ENCODE measurements around the gene ACAP2.
"Not testable (repeated sequence)": the region's sequence is repeated elsewhere in the genome, so short reads cannot be mapped to it uniquely, and the experiment has no call there.

ACAP2 gene

DNA sequence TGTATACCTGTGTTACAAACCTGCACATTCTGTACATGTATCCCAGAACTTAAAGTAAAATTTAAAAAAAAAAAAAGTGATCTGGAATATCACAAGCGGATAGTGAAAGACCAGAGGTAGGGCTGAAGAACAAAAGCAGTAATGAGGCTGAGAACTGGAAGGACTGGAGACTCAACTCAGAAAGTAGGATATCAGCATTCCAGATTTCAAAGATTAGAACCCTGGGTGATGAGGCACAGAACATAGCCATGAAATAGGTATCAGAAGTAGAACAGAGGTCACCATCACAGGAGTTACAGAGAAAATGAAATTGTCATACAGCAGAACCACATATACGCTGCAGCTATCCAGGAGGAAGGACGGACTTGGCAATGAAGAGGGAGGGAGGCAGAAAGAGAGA lies 56.1 kb downstream of the ACAP2 start:
- DNase-seq, result no peak

DNA sequence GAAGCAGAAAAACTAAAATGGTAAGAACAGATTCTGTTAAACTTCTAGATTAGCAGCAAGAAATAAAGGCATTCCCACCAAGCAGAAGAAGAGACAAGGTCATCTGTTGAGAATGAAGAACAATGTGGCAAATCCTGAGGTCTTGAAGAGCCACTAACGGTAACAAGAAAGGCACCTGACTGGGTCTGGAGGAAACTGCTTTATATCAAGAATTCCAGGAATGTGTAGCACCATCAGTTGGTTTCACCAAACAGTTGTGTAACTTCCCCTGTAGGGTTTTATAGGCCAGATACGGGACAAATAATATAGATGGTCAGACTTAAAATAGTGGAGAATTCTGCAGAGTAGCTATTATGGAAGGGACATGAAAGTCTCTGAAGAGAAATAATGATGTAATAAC lies 57.3 kb downstream of the ACAP2 start:
- no peak for DNase-seq

DNA sequence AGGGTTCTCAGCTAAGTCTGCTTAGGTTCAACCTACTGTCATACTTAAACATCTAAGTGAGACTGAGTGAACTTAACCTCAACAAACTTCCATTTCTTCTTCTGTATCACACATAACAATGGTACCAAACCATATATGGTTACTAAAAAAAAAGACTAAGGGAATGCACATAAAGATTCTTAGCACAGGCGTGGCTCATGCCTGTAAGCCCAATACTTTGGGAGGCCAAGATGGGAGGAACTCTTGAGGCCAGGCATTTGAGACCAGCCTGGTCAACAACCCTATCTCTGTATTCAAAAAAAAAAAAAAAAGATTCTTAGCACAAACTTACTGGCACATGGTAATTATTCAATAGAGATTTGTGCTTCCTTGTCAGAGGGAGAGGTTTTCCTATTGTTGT lies 57.9 kb downstream of the ACAP2 start:
- DNase-seq, result no peak

DNA sequence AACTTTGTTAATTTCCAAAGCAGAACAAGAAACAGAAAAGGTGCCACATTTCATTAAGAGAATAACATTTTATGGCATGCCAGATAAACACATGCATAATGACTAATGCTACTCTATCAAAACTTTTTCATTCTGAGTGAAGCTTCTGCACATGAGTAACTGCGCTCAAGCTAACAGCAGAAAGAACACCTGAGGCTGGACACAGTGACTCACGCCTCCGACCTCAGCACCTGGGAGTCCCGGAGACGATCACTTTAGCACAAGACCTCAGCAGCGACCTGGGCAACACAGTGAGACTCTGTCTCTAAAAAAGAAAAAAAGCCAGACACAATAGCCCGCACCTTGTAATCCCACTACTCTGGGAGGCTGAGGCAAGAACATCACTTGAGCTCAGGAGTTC lies 70.6 kb downstream of the ACAP2 start:
- DNase-seq, result no peak

DNA sequence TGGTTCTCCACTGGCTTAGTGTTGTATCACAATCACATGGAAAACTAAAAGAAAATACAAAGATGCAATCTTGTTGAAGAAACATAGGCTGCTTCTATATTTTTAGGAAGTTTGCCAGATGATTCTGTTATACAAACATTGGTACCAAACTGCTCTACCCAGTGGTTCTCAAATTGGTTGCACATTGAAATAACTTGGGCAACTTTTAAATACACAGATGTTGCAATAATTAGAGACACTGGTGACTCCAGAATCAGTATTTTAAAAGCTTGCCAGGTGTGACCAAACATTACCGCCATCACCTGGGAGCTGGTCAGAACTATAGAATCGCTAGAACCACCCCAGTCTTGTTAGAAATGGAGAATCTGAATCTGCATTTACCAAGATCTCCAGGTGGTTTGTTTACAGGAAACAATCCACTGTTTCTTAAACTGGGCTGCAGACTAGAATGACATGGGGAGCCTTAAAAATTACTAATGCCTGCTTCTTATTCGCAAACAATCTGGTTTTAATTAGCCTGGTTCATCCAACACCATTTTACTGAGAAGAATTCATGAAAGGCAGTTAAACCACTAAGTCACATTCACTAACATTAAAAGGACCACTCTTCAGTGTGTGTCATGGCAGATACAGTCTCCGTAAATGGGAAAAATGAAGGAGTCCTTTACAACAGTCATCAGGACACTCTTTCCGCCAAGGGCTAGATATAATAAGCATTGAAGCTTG lies 76.5 kb downstream of the ACAP2 start:
- DNase-seq, result no peak

DNA sequence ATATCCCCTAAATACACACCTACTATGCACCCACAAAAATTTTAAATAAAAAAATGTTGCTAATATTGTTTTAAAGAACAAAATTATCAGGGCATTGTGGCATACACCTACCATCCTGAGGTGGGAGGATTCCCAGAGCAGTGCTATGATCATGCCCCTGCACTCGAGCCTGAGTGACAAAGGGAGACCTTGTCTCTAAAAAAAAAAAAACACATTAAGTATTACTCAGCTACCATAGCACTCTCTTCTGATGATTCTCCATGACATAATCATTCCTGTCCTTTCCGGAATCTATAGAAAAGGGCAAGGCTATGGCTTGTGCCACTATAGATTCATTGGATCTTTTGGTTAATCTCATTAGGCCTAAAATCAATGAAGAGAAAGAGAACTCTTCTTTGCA lies 77.4 kb downstream of the ACAP2 start:
- no peak for DNase-seq

DNA sequence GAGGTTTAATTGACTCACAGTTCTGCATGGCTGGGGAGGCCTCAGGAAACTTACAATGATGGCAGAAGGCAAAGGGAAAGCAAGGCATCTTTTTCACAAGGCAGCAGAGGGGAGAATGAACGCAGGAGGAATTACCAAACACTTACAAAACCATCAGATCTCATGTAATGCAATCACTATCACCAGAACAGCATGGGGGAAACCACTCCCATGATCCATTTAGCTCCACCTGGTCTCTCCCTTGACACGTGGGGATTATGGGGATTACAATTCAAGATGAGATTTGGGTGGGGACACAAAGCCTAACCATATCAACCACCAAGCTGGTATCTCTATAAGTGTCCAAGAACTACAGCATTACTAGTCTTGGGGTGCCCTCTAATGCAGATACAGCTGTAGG lies 85.0 kb downstream of the ACAP2 start:
- not testable (repeated sequence) for DNase-seq

DNA sequence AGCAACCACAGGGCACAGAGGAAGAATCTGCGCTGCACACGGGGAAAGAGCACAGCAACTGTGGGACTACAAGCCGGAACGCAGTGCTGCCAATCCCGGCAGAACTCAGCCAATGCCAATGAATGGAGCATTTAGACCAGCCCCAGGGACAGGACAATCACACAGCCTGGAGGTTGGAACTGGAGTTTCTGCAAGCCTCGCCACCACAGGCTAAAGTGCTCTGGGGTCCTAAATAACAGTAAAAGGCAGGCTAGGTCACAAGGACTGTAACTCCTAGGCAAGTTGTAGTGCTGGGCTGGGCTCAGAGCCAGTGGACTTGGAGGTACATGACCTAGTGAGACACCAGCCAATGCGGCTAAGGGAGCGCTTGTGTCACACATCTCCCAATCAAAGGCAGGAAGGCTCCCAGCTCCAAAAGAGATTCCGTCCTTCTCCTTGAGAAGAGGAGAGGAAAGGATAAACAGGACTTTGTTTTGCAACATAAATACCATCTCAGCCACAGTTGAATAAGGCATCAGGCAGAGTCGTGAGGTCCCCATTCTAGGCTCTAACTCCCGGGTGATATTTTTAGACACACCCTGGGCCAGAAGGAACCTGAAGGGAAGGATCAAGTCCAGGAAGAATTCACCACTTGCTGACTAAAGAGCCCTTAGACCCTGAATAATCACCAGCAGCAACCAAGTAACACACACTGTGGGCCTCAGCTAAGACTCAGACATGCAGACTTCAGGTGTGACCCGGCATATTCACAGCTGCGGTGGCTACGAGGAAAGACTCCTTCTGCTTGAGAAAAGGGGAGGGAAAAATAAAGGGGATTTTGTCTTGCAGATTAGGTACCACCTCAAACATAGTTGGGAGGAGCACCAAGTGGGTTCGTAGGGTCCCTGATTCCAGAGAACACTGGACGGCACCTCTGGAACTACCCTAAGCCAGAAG lies 86.4 kb downstream of the ACAP2 start:
- no peak for DNase-seq

DNA sequence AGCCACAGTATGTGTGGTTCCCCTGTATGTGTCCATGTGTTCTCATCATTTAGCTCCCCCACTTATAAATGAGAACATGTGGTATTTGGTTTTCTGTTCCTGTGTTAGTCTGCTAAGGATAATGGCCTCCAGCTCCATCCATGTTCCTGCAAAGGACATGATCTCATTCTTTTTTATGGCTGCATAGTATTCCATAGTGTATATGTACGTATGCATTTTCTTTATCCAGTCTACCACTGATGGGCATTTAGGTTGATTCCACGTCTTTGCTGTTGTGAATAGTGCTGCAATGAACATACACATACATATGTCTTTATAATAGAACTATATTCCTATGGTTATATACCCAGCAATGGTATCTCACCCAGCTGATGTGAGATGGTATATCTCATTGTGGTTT lies 88.8 kb downstream of the ACAP2 start:
- not testable (repeated sequence) for DNase-seq

DNA sequence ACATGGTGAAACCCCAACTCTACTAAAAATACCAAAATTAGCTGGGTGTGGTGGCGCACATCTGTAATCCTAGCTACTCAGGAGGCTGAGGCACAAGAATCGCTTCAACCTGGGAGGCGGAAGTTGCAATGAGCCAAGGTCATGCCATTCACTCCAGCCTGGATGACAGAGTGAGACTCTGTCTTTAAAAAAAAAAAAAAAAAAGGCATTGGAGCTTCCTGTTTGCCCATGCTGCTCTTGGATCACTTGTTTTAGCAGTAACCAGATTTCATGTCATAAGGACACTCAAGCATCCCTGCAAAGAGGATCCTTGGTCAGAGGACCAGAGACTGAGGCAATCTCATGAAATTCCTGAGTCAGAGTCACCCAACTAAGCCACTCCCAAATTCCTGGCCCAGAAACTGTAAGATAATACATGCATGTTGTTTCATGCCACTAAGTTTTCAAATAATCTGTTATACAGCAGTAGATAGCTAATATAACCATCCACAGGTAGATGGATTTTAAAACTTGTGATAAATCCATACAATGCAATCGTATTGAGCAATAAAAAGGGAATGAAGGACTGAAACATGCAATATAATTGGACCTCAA lies 89.8 kb downstream of the ACAP2 start:
- DNase-seq, result no peak

DNA sequence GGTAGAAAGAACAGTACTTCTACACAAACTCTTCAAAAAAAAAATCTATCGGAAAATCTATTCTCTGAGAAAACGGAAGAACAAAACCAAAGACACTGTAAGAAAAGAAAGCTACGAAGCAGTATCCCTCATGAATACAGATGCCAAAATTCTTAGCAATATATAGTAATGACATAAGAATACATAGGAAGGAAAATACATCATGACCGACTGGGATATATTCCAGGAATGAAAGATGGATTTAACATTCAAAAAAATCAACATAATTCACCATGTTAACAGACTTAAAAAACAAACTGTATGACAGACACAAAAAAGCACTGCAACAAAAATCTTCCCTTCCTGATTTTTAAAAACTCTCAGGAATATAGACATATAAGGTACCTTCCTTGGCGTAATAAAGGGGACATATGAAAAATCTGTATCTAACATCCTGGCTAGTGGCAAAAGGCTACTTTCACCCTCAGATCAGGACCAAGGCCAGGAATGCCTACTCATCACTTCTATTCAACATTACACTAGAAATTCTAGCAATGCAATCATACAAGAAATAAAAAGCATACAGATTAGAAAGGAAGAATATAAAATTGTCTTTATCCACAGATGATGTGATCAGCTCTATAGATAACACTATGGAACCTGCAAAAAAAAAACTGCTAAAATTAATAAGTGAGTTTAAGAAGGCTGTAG lies 94.2 kb downstream of the ACAP2 start:
- no peak for DNase-seq

DNA sequence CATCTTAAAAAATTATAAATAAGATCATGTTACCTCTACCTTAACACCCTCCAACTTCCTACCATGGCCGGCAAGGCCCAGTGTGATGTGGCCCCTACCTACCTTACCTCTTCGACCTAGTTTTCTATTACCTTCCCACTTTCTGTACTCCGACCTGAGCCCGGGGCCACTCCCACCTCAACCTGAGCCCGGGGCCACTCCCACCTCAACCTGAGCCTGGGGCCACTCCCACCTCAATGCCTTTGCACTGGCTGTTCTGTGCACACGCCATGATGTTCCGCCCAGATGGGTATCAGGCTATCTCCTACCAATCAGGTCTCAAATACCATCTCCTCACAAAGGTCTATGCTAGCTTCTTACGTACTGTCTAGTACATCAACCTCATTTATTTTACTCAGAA lies 105.1 kb downstream of the ACAP2 start:
- DNase-seq, result no peak

DNA sequence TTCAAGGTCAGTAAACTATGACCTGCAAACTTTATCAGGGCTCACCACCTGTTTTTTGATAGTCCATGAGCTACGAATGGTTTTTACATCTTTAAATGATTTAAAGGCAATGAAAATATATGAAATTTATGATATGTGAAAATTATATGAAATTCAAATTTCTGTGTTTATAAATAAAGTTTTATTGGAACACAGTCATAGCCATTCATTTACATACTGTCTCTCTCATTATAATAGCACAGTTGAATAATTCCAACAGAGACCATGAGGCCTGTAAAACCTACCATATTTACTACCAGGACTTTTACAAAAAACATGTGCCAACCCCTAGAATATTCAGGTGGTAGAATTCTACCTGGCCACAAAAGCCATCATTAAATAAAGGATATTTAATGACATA lies 107.9 kb downstream of the ACAP2 start:
- no peak for DNase-seq

DNA sequence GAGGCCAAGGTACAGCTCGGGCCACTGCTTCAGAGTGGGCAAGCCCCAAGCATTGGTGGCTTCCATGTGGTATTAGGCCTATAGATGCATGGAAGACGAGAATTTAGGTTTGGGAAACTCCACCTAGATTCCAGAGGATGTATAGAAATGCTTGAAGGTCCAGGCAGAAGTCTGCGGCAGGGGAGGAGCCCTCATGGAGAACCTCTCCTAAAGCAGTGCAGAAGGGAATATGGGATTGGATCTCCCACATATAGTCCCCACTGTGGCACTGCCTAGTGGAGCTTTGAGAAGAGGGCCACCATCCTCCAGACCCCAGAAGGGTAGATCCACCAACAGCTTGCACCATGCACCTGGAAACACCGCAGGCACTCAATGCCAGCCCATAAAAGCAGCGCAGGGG lies 123.8 kb downstream of the ACAP2 start:
- DNase-seq, result no peak

DNA sequence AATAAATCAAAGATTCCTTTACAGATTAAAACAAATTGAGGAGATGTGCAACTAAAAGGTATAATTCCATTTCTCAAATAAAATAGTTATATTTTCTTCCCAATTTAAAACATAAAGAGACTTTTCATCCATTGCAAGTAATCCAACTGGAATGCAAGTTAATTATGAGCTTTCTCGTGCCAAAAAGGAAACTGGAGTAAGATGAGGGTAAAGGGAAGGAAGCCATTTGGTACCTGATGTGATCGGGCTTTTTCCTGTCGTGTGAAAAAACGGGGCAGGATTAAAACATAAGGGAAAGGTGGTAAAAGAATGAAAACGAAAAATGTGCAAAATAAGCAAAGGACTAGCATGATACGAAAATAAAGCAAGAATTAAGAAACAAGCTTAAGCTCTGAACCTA lies 130.1 kb downstream of the ACAP2 start:
- no peak for DNase-seq

DNA sequence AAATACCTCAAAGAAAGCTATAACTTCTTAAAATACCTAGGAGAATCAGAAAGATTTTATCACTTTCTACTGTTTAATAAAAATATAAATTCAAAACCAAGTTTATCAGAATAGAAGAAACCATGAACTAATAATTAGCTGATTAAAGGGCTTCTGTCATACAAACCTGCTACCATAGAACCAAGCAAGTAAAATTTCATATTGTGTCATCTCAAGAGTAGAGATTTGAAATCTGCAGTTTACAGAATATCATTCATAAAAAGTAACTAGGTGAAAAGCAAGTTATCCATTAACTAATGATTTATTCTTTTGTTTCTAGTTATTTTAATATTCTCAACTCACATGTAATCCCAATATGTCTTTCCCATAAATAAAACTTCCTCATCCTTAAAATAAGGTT lies 135.1 kb downstream of the ACAP2 start:
- no peak for DNase-seq

DNA sequence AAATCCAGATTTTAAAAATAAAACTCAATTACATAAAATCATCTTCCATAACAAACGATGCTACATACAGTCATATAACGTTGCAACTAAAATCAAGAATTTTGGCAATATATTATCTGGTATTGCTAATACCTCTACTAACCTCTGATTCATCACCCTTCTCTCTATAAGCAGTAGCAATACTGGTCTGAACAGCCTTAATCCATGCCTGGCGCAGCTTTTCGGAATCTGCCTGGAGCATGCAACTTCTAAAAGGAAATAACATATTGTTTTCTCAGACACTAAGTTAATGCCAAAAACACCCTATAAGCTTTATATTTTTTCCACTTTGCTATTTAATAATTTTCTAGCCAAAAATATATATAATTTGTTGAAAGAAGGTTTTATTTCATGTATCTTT lies 136.5 kb downstream of the ACAP2 start:
- no peak for DNase-seq

DNA sequence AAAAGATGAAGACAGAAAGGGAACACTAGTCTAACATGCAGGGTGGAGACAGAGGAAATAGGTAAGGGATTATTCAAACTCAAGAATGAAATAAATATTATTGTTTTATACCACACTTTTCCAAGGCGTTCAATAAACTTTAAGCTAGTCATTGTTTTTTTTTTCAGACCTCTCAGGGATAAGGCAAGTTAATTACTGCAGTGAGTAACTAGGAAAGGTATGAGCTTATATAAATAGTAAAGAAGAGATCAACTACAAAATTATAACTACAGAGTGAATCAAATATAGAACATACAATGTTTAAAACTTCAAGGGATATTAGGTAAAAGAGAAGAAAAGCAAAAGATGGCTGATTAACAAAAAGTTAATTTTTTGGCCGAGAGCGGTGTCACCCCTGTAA lies 140.4 kb downstream of the ACAP2 start:
- no peak for DNase-seq

DNA sequence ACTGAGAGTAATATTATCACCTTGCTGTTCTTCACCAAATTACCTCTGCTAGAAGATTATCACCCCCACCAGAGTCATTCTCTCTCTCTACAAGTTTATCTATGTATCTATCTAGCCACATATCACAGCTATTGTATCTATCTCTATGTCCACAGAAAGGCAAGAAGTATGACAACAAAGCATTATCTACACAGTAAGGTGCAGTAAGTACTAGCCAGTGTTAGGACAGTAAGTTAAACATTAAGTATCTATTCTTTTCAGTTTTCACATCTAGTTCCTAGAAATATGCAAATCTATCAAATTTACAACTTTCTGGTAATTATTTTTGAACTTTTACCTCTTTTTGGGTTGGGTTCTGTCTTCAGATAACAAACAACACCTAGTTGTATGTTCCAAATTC lies 145.4 kb downstream of the ACAP2 start:
- DNase-seq, result no peak

DNA sequence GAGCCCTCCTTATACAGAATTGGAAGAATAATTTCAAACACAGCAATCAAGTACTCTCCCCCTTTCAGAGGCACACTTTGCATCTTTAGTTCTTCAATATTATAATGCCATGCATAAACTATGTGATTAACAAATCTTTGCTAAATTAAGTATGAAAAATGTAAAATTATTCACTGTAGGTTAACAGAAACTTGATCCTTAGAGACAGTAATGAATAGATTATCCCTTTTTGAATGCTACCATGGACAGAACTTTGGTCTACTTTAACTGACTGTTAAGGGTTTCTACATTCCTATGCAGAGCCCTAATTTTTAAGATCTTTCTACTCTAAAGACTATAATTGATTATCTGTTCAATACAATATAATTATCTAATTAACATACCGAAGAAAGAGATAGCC lies 146.2 kb downstream of the ACAP2 start:
- no peak for DNase-seq

DNA sequence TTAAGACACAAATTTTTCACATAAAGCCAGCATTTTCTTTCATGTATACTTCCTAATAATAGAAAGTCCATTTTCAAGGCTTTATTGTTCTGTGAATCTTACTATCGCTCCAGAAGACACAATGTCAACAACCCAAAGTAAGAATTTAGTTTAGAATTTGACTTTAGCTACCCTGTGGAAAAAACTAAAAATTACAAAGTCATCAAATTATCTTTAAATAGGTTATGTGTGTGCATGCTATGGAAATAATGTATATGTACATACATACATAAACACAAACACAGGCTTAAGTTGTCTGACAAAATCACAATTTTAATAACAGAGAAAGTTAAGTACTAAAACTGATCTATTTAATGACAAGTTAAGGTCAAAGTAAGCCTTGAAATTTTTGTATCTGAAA lies 151.7 kb downstream of the ACAP2 start:
- DNase-seq, result no peak

DNA sequence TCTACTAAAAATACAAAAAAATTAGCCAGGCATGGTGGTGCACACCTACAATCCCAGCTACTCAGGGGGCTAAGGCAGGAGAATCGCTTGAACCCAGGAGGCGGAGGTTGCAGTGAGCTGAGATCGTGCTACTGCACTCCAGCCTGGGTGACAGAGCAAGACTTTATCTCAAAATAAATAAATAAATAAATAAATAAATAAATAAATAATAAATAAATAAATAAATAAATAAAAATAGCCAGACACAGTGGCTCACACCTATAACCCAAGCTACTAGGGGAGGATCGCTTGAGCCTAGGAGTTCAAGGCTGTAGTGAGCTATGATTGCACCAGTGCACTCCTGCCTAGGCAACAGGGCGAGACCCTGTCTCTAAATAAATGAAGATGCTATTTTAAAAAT lies 152.2 kb downstream of the ACAP2 start:
- DNase-seq, result not testable (repeated sequence)

DNA sequence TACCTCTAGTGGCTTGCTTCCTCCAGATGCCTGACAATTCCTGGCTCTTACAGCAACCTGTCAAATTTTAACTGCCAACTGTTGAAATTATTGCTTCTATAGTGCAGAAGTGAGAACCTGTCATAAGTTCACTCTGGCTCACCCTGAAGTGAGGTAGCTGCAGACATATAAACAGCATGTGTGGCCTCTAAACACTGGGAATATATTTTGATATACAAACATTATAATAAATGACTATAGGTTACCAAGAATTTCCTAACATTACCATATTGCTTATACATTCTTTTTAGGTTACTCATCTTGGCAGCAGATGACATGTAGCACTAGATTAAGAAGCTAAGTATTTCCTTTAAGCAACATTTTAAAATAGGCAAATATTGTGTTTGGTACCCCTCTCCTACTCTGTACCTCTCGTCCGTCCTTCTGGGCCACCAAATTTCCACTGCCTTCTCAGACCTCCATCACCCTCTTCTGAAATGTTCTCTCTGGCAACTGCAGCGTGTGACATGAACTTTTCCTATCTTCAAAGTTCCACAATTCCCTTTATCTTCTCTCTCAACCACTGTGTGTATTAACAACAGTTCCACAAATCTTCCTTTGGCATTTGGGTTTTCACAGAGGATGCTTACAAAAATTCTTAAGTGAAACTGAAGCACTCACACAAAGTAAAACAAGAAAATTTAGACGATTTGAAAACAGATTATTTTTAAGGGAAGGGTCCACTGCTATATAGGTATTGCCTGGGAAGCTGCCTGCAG lies 156.5 kb downstream of the ACAP2 start:
- DNase-seq, result no peak

Measured in stimulated activated CD4-positive, alpha-beta T cell treated with anti-CD3 and anti-CD28 coated beads, Interleukin-4, amount 100 ng/mL, for 24 hours (primary cell).